ENCODE measurements around the gene SBK2.

SBK2 gene

DNA sequence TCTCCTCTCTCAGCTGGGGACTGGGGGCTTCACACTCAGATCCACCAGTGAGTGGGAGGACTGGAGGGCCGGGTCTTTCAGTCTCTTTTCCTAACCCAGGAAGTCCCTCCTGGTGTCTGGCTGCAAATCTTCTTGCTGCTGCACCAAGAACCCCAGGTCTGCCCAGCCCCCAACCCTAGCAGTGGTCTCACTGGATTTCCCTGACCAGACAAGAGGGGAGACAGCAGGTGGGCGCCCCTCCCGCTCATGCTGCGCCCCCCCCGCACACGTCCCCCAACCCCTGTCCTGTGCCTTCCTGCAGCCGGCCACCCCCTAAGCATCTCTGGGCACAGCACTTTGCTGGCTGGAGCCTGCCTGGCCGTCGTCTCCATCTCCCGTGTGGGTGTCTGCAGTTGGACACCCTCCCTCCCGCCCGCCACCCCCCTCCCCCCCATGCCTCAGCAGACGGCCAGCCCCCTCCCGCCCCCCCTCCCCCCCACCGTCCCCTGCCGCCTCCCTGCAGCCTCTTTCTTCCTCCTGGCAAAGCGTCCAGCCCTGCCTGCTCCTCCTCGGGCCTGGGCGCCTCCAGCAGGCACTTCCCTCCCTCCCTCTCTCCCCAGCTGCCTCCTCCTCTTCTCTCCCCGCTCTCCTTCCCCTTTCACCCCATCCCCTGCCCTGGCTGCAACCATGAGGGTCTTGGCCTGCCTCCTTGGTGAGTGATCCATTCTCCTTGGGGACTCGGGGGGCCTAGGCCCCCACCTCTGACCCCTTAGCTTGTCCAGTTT lies 48.8 kb downstream of the SBK2 start, which contains the start of gene SSC5D:
SSC5D (plus strand) TSS at position 513 of the 764 bp plus-strand sequence; CDS start at position 667, 154 bp downstream.
- H3K9me3 ChIP-seq, result no peaks in the 10 kb centered on the region
- no peak for TF ChIP-seq Cebpa-rat (IDR thresholded peaks at IDR 0.05)
- peak within 1 kb of the TSS; percentile 87 for H3K27ac ChIP-seq
- H3K9ac ChIP-seq, result peak within 1 kb of the TSS; percentile 85
- peak within 1 kb of the TSS; percentile 42; the same call in 1 of the 2 replicates for H3K4me3 ChIP-seq
- H3K4me1 ChIP-seq, result peaks cover 73% of the 10 kb centered on the region
- H4K20me1 ChIP-seq, result no peaks in the 10 kb centered on the region; the same call in 1 of the 2 replicates
- H3K27me3 ChIP-seq, result no peaks in the 10 kb centered on the region
- peak within 1 kb of the TSS; percentile 96 for H3K4me2 ChIP-seq
- H3K36me3 ChIP-seq, result peaks cover 8% of the 10 kb centered on the region

- peak overlapping the region; percentile 42; the same call in 1 of the 2 replicates for H3K4me3 ChIP-seq
- peak overlapping the region; percentile 85 for H3K9ac ChIP-seq
These were observed 49.7 kb downstream of the SBK2 start for GRCh38 chr19:55486971-55487923.

GRCh38 chr19:55486043-55486970 lies 50.6 kb downstream of the SBK2 start:
- Histone ChIP-seq H3K9ac (peak overlapping the region; percentile 85), H3K27ac (peak overlapping the region; percentile 87), H3K4me2 (peak overlapping the region; percentile 96), H3K27me3 (no peaks in the 10 kb centered on the region), H4K20me1 (no peaks in the 10 kb centered on the region; the same call in 1 of the 2 replicates), H3K4me3 (peak overlapping the region; percentile 80), H3K4me1 (peaks cover 67% of the 10 kb centered on the region), H3K36me3 (peaks cover 18% of the 10 kb centered on the region), H3K9me3 (no peaks in the 10 kb centered on the region)
- TF ChIP-seq Cebpa-rat (IDR thresholded peaks at IDR 0.05), result no peak

More at GRCh38 chr19:55486971-55487923, 49.7 kb downstream of the SBK2 start:
- Histone ChIP-seq H4K20me1 (no peaks in the 10 kb centered on the region; the same call in 1 of the 2 replicates), H3K36me3 (peaks cover 15% of the 10 kb centered on the region), H3K27me3 (no peaks in the 10 kb centered on the region), H3K4me2 (peak overlapping the region; percentile 96), H3K9me3 (no peaks in the 10 kb centered on the region), H3K4me1 (peaks cover 73% of the 10 kb centered on the region), H3K27ac (peak overlapping the region; percentile 87)
- no peak for TF ChIP-seq Cebpa-rat (IDR thresholded peaks at IDR 0.05)

- H3K36me3 ChIP-seq, result peaks cover 25% of the 10 kb centered on the region
- H4K20me1 ChIP-seq, result no peaks in the 10 kb centered on the region; the same call in 1 of the 2 replicates
- no peak for TF ChIP-seq Cebpa-rat (IDR thresholded peaks at IDR 0.05)
- no peaks in the 10 kb centered on the region for H3K27me3 ChIP-seq
- H3K9me3 ChIP-seq, result no peaks in the 10 kb centered on the region
- peak overlapping the region; percentile 96 for H3K4me2 ChIP-seq
- H3K27ac ChIP-seq, result peak overlapping the region; percentile 87
- peak overlapping the region; percentile 85 for H3K9ac ChIP-seq
- H3K4me1 ChIP-seq, result peaks cover 60% of the 10 kb centered on the region
- H3K4me3 ChIP-seq, result peak overlapping the region; percentile 80
These were observed 51.4 kb downstream of the SBK2 start for GRCh38 chr19:55485439-55486011.

DNA sequence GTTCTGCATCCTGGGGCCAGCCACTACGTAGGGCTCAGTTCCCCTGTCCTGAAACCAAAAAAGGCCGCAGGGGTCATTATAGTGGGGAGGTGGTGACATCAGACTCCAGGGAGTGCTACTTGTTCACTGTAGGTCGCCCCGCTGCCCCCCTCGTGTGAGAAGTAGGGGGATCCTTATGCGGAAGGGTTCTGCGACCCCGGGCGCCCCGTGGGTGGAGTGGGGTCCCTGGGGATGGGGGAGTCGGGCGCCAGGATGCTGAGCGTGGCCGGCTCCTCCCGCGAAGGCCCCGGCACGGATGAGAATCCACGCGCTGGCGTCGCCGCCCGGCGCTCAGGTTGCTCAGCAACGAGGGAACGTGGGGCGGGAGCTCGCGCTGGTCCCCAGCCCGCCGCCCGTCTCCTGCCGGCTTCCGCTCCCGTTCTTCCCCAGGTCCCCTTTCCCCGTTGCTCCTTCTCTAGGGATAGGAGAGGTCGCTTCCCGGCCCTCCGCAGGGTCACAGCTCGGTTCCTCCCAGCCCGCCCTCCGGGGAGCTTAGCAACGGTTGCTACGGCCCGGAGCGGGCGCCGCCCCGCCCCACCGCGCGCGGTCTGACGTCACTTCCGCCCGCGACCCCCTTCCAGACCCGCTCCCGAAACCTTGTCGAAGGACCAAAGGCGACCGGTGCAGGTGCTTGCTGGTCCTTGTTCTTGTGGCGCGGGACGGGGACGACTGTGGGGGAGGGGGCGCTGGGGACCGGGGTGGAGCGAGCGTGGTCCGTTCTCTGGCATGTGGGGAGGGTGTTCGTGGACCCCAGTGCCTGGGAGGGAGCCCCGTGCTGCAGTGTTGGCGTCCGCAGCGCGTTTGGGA lies 52.1 kb downstream of the SBK2 start, which contains the start of gene NAT14:
NAT14 (plus strand) TSS at position 596 of the 846 bp plus-strand sequence. CDS start 521 bp downstream, outside the sequence.
- no peak for TF ChIP-seq Cebpa-rat (IDR thresholded peaks at IDR 0.05)
- peak within 1 kb of the TSS; percentile 80 for H3K4me3 ChIP-seq
- H3K27ac ChIP-seq, result peak within 1 kb of the TSS; percentile 87
- H3K9me3 ChIP-seq, result no peaks in the 10 kb centered on the region
- H3K4me2 ChIP-seq, result peak within 1 kb of the TSS; percentile 96
- peaks cover 57% of the 10 kb centered on the region for H3K4me1 ChIP-seq
- peak within 1 kb of the TSS; percentile 85 for H3K9ac ChIP-seq
- peaks cover 25% of the 10 kb centered on the region for H3K36me3 ChIP-seq
- H4K20me1 ChIP-seq, result peaks cover under 1% of the 10 kb centered on the region
- no peaks in the 10 kb centered on the region for H3K27me3 ChIP-seq

- Histone ChIP-seq H3K4me1 (peaks cover 57% of the 10 kb centered on the region), H3K9me3 (no peaks in the 10 kb centered on the region), H3K27me3 (no peaks in the 10 kb centered on the region), H3K27ac (peak overlapping the region; percentile 87), H3K36me3 (peaks cover 25% of the 10 kb centered on the region), H4K20me1 (peaks cover 10% of the 10 kb centered on the region), H3K4me3 (peak overlapping the region; percentile 80), H3K4me2 (peak overlapping the region; percentile 96), H3K9ac (peak overlapping the region; percentile 85)
- no peak for TF ChIP-seq Cebpa-rat (IDR thresholded peaks at IDR 0.05)
These were observed 53.0 kb downstream of the SBK2 start for GRCh38 chr19:55483706-55484592.

DNA sequence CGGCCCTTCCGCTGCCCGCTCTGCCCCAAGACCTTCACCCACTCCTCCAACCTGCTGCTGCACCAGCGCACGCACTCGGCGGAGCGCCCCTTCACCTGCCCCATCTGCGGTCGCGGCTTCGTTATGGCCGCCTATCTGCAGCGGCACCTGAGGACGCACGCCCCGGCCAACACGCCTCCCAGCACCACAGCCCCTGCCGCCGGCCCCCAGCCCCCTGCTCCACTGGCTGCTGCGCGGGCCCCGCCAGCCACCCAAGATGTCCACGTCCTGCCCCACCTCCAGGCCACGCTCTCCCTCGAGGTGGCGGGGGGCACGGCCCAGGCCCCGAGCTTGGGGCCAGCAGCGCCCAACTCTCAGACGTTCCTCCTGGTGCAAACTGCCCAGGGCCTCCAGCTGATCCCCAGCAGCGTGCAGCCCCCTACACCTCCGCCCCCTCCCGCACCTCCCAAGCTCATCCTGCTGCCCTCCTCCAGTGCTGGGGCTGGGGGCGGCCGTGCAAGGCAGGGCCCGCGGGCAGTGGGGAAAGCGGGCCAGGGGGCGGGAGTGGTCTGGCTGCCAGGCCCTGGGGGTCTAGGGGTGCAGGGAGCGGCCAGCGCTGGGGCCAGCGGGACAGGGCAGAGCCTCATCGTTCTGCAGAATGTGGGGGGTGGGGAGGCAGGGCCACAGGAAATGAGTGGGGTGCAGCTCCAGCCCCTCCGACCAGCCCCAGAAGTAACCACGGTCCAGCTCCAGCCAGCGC lies 53.8 kb downstream of the SBK2 start:
- Histone ChIP-seq H3K27me3 (no peaks in the 10 kb centered on the region), H3K4me1 (peaks cover 60% of the 10 kb centered on the region), H3K27ac (no peak overlapping the region), H3K36me3 (peaks cover 25% of the 10 kb centered on the region), H3K9ac (no peak overlapping the region), H3K4me2 (no peak overlapping the region), H4K20me1 (peaks cover 11% of the 10 kb centered on the region), H3K4me3 (no peak overlapping the region), H3K9me3 (no peaks in the 10 kb centered on the region)
- TF ChIP-seq Cebpa-rat (IDR thresholded peaks at IDR 0.05), result no peak
